Neural cell (in vitro differentiated cells): ENCODE data around the gene HDAC4. TPM values are rescaled to one million over a fixed set of nuclear protein-coding genes. Genes with fewer than 3 reads are reported as not detected.

Experiments
- H2AFZ ChIP-seq: fragments of 200-600, 300-800 bp; sonication (generic), shearing (Covaris generic); 2 replicates; pipeline ENCODE4 v1.6.0; 2014; ENCODE audit warnings: low read depth, mild to moderate bottlenecking, antibody characterized with exemption, low read length, moderate library complexity
- H3F3A ChIP-seq: fragments of 200-600 bp; shearing (Covaris generic); 2 replicates; pipeline ENCODE4 v1.6.1; 2016; ENCODE audit warnings: mild to moderate bottlenecking, moderate library complexity, mixed read lengths, antibody characterized with exemption, low read length; ENCODE audit not compliant: insufficient read depth, poor library complexity, severe bottlenecking
- H3K27ac ChIP-seq: fragments of 200-600, 300-800 bp; sonication (generic), shearing (Covaris generic); 2 replicates; pipeline ENCODE4 v1.5.1; 2014; ENCODE audit warnings: mild to moderate bottlenecking, low read length, moderate library complexity
- H3K27me3 ChIP-seq: fragments of 300-800, 200-600 bp; sonication (generic), shearing (Covaris generic); 2 replicates; pipeline ENCODE4 v1.6.0; 2014; ENCODE audit warnings: mild to moderate bottlenecking, low read depth, low read length, moderate library complexity; ENCODE audit not compliant: insufficient read depth
- H3K36me3 ChIP-seq: fragments of 300-800, 200-600 bp; sonication (generic), shearing (Covaris generic); 2 replicates; pipeline ENCODE4 v1.5.1; 2014; ENCODE audit warnings: mild to moderate bottlenecking, antibody characterized with exemption, low read length, moderate library complexity; ENCODE audit not compliant: insufficient read depth
- H3K4me2 ChIP-seq: fragments of 300-800, 200-600 bp; sonication (generic), shearing (Covaris generic); 2 replicates; pipeline ENCODE4 v1.6.0; 2014; ENCODE audit warnings: mild to moderate bottlenecking, low read length
- H3K4me3 ChIP-seq: fragments of 300-800, 200-600 bp; sonication (generic), shearing (Covaris generic); 2 replicates; pipeline ENCODE4 v1.5.1; 2014; ENCODE audit warnings: mild to moderate bottlenecking, low read length, moderate library complexity
- H3K79me2 ChIP-seq: fragments of 200-600 bp; shearing (Covaris generic); replicated peaks from 2 replicates; pipeline ENCODE4 v1.6.0; 2014; ENCODE audit warnings: mild to moderate bottlenecking, low read length, moderate library complexity; ENCODE audit not compliant: insufficient read depth
- H3K9ac ChIP-seq: fragments of 300-800, 200-600 bp; sonication (generic), shearing (Covaris generic); 2 replicates; pipeline ENCODE4 v1.6.1; 2016; ENCODE audit warnings: mild to moderate bottlenecking, low read length, mixed read lengths
- H3K9me2 ChIP-seq: fragments of 200-600 bp; shearing (Covaris generic); 2 replicates; pipeline ENCODE4 v1.6.1; 2016; ENCODE audit warnings: mild to moderate bottlenecking, low read length, mixed read lengths; ENCODE audit not compliant: insufficient read depth
- H3K9me3 ChIP-seq: fragments of 200-600, 300-800 bp; sonication (generic), shearing (Covaris generic); 2 replicates; pipeline ENCODE4 v1.6.1; 2016; ENCODE audit warnings: mild to moderate bottlenecking, mixed run types, low read length, moderate library complexity, mixed read lengths
- H4K20me1 ChIP-seq: fragments of 200-600 bp; shearing (Covaris generic); 2 replicates; pipeline ENCODE4 v1.6.1; 2016; ENCODE audit warnings: mild to moderate bottlenecking, mixed run types; ENCODE audit not compliant: insufficient read depth
- EP300 ChIP-seq: fragments of 450-650 bp; conservative IDR thresholded peaks from 2 replicates; pipeline ENCODE4 v1.6.1; 2014; ENCODE audit warnings: antibody characterized with exemption, mild to moderate bottlenecking, moderate library complexity; ENCODE audit not compliant: poor library complexity, severe bottlenecking
- EZH2 ChIP-seq: fragments of 200-600, 300-800 bp; shearing (Covaris generic), sonication (generic); IDR thresholded peaks from 2 replicates; pipeline ENCODE4 v1.6.1; 2014; ENCODE audit warnings: antibody characterized with exemption, low read length, borderline replicate concordance, mild to moderate bottlenecking; ENCODE audit not compliant: insufficient read depth, poor library complexity, severe bottlenecking
- MXI1 ChIP-seq: fragments of 450-650 bp; conservative IDR thresholded peaks from 2 replicates; pipeline ENCODE4 v1.6.1; 2014; ENCODE audit warnings: antibody characterized with exemption, mild to moderate bottlenecking; ENCODE audit not compliant: poor library complexity, severe bottlenecking
- POLR2AphosphoS5 ChIP-seq: IDR thresholded peaks from 2 replicates; pipeline ENCODE4 v1.6.1; 2012
- RAD21 ChIP-seq: fragments of 450-650 bp; conservative IDR thresholded peaks from 2 replicates; pipeline ENCODE4 v1.6.1; 2014; ENCODE audit warnings: antibody characterized with exemption, mild to moderate bottlenecking, moderate library complexity
- SMC3 ChIP-seq: fragments of 450-650 bp; conservative IDR thresholded peaks from 2 replicates; pipeline ENCODE4 v1.6.1; 2014; ENCODE audit warnings: antibody characterized with exemption, mild to moderate bottlenecking, moderate library complexity; ENCODE audit not compliant: poor library complexity
- TAF1 ChIP-seq: IDR thresholded peaks from 2 replicates; pipeline ENCODE4 v1.6.1; 2012; ENCODE audit warnings: low read depth
- polyA plus RNA-seq: library from polyadenylated mRNA; depleted of rRNA; stranded (reverse); fragments of >200 nt; gene quantifications from 2 replicates; pipeline ENCODE4 v1.2.3, GENCODE V29; 2014
- TF ChIP-seq, protein P1 (sequence below): IDR thresholded peaks from 2 replicates; pipeline ENCODE4 v1.6.1; 2012; ENCODE audit warnings: borderline replicate concordance
- TF ChIP-seq, protein P2 (sequence below): fragments of 450-650 bp; IDR thresholded peaks from 2 replicates; pipeline ENCODE4 v1.5.1; 2014; ENCODE audit warnings: antibody characterized with exemption, mild to moderate bottlenecking, moderate library complexity; ENCODE audit not compliant: poor library complexity, severe bottlenecking

The HDAC4 gene
- polyA plus RNA-seq, 1 donor from 2014 or later, result 3.4 TPM

DNA sequence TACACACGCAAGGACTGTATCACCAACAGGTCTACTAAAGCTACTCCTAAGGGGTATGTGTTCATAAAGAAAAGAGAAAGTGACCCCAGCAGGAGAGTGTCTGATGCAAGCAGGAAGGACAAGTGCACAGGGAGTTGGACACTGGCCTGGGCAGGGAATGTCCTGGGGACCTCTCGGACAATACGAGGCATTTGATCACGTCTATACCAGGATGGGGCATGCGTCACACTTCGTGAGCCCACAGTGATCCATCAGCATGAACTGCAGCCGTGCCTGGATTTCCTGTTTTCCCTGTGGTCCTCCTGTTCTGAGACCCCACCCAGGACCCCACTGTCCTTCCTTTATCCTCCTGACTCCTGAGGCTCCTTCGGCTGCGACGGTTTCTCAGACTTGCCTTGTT lies 113.9 kb downstream of the HDAC4 start:
- no peak overlapping the region for H3K27ac ChIP-seq
- no peaks in the 10 kb centered on the region for H3K9me2 ChIP-seq
- H4K20me1 ChIP-seq, result no peaks in the 10 kb centered on the region
- no peak overlapping the region for H3K4me3 ChIP-seq
- H3K9me3 ChIP-seq, result no peaks in the 10 kb centered on the region
- no peak overlapping the region for H3K4me2 ChIP-seq
- H3K9ac ChIP-seq, result no peak overlapping the region
- no peaks in the 10 kb centered on the region for H3K79me2 ChIP-seq
- no peaks in the 10 kb centered on the region for H3F3A ChIP-seq
- H2AFZ ChIP-seq, result no peak overlapping the region
- no peaks in the 10 kb centered on the region for H3K27me3 ChIP-seq
- no peaks in the 10 kb centered on the region for H3K36me3 ChIP-seq
- TF ChIP-seq TAF1 (no peak), MXI1 (no peak), SMC3 (no peak), POLR2AphosphoS5 (no peak), EZH2 (no peak), RAD21 (no peak), EP300 (no peak)
- TF ChIP-seq, protein P1, sequence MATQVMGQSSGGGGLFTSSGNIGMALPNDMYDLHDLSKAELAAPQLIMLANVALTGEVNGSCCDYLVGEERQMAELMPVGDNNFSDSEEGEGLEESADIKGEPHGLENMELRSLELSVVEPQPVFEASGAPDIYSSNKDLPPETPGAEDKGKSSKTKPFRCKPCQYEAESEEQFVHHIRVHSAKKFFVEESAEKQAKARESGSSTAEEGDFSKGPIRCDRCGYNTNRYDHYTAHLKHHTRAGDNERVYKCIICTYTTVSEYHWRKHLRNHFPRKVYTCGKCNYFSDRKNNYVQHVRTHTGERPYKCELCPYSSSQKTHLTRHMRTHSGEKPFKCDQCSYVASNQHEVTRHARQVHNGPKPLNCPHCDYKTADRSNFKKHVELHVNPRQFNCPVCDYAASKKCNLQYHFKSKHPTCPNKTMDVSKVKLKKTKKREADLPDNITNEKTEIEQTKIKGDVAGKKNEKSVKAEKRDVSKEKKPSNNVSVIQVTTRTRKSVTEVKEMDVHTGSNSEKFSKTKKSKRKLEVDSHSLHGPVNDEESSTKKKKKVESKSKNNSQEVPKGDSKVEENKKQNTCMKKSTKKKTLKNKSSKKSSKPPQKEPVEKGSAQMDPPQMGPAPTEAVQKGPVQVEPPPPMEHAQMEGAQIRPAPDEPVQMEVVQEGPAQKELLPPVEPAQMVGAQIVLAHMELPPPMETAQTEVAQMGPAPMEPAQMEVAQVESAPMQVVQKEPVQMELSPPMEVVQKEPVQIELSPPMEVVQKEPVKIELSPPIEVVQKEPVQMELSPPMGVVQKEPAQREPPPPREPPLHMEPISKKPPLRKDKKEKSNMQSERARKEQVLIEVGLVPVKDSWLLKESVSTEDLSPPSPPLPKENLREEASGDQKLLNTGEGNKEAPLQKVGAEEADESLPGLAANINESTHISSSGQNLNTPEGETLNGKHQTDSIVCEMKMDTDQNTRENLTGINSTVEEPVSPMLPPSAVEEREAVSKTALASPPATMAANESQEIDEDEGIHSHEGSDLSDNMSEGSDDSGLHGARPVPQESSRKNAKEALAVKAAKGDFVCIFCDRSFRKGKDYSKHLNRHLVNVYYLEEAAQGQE, result no peak
- TF ChIP-seq, protein P2, sequence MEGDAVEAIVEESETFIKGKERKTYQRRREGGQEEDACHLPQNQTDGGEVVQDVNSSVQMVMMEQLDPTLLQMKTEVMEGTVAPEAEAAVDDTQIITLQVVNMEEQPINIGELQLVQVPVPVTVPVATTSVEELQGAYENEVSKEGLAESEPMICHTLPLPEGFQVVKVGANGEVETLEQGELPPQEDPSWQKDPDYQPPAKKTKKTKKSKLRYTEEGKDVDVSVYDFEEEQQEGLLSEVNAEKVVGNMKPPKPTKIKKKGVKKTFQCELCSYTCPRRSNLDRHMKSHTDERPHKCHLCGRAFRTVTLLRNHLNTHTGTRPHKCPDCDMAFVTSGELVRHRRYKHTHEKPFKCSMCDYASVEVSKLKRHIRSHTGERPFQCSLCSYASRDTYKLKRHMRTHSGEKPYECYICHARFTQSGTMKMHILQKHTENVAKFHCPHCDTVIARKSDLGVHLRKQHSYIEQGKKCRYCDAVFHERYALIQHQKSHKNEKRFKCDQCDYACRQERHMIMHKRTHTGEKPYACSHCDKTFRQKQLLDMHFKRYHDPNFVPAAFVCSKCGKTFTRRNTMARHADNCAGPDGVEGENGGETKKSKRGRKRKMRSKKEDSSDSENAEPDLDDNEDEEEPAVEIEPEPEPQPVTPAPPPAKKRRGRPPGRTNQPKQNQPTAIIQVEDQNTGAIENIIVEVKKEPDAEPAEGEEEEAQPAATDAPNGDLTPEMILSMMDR, result no peak

DNA sequence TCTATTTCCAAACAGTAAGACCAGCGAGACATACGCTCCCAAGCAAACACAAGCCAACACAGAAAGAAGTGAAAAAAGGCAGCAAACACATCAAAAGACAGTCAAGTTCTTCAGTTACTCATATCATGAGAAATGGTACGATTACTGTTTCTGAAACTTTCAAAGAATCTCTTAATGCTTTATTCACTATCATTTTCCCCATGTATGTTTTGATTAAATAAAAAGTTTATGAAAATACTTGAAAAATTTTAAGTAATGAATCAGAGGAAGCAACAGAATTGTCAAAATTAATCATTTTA lies 114.9 kb downstream of the HDAC4 start:
- Histone ChIP-seq H3K4me2 (no peak overlapping the region), H3F3A (no peaks in the 10 kb centered on the region), H4K20me1 (no peaks in the 10 kb centered on the region), H3K9me3 (no peaks in the 10 kb centered on the region), H3K9me2 (no peaks in the 10 kb centered on the region), H3K4me3 (no peak overlapping the region), H3K9ac (no peak overlapping the region), H3K27ac (no peak overlapping the region), H2AFZ (no peak overlapping the region), H3K27me3 (no peaks in the 10 kb centered on the region), H3K79me2 (no peaks in the 10 kb centered on the region), H3K36me3 (no peaks in the 10 kb centered on the region)
- no peak for TF ChIP-seq TAF1
- no peak for TF ChIP-seq EP300
- TF ChIP-seq POLR2AphosphoS5, result no peak
- TF ChIP-seq, protein P1, result no peak
- no peak for TF ChIP-seq EZH2
- TF ChIP-seq SMC3, result no peak
- no peak for TF ChIP-seq MXI1
- no peak for TF ChIP-seq RAD21
